Omental fat pad (tissue), 4 donors: ENCODE results near the gene MYH9. TPM values are rescaled to one million over a fixed set of nuclear protein-coding genes. Genes with fewer than 3 reads are reported as not detected.
A peak's percentile ranks its signal among the peaks of the same experiment; 100 is the strongest.

Experiments used
- ATAC-seq: fragments of 150-250 bp; one replicate; pipeline ENCODE4 v1.9.1; 2016; ENCODE audit warnings: mild to moderate bottlenecking, moderate library complexity; ENCODE audit not compliant: low FRiP score
- DNase-seq: peaks from one replicate; pipeline ENCODE4 v3.0.0-alpha.2; 2019; ENCODE audit warnings: low spot score
- total RNA-seq, 4 donors: library from RNA; depleted of rRNA; stranded (reverse); fragments of >200 nt; gene quantifications; one replicate each; pipeline ENCODE4 v1.1.0, GENCODE V29; 2016
- TF ChIP-seq, protein P1 (sequence below), 3 donors: fragments of 450-650 bp; IDR thresholded peaks; one replicate each; pipeline ENCODE4 v1.5.1; 2016 to 2017; ENCODE audit warnings: antibody characterized with exemption in 3 of 3, mild to moderate bottlenecking in 3 of 3, moderate library complexity in 2 of 3

The MYH9 gene
- total RNA-seq, 4 donors from 2014 or later: 225 to 463 (median 370) TPM

DNA sequence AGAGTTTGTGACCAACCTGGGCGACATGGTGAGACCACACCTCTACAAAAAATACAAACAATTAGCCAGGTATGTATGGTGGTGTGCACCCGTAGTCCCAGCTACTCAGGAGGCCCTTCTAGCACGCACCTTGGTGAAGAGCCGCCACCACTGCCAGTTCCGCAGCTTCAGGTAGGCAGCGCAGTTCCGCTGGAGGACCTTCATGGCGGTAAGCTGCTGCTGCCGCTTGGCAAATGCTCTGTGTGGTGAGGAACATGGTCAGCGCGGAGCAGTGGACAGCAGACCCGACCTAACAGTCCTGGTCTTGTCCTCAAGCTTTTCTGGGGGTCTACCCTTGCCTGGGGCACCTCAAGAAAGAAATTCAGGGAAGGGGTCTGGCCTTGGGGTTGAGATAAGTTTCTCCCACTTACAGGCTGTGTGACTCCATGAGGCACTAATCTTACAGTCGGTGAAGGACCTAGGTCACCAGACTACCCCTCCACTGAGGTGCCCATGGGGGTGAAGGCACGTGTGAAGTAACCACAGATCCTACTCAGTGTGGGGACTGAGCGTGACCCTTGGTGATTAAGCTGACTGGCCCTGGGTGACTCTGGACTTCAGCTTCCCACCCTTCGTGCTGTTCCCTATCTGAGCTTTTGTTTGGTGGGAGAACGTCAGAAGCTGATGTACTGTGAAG, 85.2 kb downstream of the MYH9 start:
- TF ChIP-seq, protein P1, sequence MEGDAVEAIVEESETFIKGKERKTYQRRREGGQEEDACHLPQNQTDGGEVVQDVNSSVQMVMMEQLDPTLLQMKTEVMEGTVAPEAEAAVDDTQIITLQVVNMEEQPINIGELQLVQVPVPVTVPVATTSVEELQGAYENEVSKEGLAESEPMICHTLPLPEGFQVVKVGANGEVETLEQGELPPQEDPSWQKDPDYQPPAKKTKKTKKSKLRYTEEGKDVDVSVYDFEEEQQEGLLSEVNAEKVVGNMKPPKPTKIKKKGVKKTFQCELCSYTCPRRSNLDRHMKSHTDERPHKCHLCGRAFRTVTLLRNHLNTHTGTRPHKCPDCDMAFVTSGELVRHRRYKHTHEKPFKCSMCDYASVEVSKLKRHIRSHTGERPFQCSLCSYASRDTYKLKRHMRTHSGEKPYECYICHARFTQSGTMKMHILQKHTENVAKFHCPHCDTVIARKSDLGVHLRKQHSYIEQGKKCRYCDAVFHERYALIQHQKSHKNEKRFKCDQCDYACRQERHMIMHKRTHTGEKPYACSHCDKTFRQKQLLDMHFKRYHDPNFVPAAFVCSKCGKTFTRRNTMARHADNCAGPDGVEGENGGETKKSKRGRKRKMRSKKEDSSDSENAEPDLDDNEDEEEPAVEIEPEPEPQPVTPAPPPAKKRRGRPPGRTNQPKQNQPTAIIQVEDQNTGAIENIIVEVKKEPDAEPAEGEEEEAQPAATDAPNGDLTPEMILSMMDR (IDR thresholded peaks at IDR 0.05): no peak
- DNase-seq: no peak
- ATAC-seq: no peak

DNA sequence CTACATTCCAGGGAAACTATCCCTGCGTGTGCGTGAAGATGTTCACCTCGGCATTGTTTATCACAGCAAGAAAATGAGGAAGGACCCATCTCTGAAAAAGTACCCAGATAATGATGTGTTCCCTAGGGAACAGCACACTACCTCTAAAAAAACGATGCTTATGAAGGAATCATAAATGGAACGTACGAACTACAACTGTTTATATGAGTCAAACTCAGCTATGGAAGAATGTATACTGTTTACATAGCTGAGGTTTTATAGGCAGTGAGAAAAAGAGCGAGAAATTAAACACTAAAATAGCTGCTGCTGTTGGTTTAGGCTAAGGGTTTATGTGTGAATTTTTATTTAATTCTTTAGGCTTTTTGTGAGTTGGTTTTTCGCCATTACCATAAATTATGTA, 85.9 kb downstream of the MYH9 start:
- DNase-seq: no peak
- no peak for ATAC-seq
- TF ChIP-seq, protein P1 (IDR thresholded peaks at IDR 0.05): no peak

DNA sequence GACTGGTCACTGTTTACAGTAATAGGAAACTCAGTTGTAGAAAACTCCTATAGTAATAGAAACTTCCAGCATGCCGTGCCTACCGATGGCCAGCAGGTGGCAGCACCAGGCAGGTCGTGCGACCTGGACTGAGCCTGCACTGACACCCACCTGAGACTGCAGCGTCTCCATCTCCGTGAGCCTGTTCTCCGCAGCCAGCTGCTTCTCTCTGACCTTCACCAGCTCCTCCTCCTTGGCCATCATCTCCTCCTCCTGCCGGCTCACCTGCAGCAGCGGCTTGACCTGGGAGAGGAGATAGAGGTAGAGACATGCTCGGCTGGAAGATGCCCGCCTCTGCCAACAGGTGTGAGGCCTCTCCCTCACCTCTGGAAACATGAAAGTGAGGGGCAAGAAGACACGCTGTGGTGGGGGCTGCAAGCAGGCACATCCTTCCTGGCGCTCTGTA, 86.4 kb downstream of the MYH9 start:
- TF ChIP-seq, protein P1 (IDR thresholded peaks at IDR 0.05): peak in 2 of 3 donors; percentile 48 to 61
- ATAC-seq (peak; percentile 50), DNase-seq (peak; percentile 56)

DNA sequence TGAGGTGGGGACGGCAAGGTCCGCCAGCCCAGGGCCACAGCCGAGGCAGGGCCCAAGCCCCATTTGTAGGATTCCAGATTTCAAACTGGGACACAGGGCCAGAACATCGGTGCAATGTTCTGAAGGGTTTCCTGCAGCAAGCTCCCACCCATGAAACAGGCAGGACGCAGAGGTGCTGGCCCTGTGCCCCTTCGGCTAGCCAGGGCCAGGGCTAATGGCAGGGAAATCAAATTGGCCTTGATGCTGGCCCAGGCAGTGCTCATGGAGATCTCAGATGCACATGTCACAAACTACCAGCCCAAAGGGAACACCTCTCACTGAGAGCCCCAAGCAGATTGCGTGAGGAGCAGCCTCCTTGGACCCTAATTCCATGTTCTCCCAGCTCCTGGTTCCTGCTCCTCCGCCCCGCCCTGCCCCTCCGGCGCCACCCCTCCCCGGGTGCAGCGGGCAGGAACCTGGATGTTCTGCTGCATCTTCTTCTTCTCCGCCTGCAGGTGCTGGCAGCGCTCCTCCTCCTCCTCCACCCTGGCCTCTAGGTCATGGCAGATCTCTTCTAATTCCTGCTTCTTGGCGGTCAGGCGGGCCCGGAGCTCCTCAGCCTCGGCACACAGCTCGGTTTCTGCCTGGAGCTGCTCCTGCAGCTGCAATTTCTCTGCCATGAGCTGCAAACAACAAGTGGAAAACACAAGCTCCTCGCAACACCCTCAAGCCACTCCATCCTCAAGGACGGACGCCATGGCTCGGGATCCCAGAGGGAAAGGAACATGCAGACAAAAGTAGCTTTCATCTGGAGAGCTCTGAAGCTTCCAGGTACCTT, 87.2 kb downstream of the MYH9 start:
- ATAC-seq: no peak
- no peak for DNase-seq
- TF ChIP-seq, protein P1 (IDR thresholded peaks at IDR 0.05): no peak

DNA sequence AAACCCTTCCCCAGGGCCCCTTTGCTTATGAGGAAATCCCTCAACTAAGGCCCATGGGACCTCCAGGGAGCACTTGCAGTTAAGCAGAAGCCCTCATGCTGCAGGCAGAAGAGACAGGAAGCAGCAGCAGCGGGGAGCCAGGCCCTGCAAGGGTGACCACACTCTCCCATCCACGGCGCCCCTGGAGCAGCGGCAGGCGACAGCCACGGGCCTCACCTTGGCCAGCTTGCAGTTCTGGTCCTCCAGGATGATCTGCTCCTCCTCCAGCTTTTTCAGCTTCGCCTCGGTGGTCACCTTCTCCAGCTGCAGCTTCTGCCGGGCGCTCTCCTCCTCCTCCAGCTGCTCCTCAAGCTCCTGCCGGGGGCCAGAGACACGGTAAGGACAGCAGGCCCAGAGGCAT, 87.9 kb downstream of the MYH9 start:
- ATAC-seq (no peak), DNase-seq (no peak)
- TF ChIP-seq, protein P1 (IDR thresholded peaks at IDR 0.05): no peak

DNA sequence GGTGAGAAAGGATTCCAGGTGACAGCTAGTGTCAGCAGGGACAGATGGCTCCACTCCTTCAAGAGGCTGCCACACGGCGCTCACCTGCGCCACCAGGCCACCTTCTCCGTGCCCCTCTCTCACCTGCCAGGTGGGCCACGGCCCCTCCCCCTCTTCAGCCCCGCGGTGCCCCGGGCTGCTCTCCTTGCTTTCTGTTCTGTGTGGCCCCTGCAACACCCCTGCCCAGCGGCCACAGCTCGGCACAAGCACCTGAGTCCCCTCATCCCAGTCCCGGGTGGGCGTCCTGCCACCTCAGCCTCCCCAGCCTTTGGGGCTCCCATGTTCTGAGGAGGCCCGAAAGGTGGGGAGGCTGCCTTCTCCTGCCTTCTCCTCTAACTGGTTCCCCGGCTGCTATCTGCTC, 88.5 kb downstream of the MYH9 start:
- TF ChIP-seq, protein P1 (IDR thresholded peaks at IDR 0.05): no peak
- DNase-seq (no peak), ATAC-seq (no peak)
